ENCODE results near the gene PSD4.

GRCh38 chr2:113252047-113252590 is 78.3 kb downstream of the PSD4 start:
- TF ChIP-seq NFRKB (IDR thresholded peaks at IDR 0.05): no peak
- TF ChIP-seq L3MBTL2 (conservative IDR thresholded peaks at IDR 0.05): no peak
- TF ChIP-seq FOXM1 (IDR thresholded peaks at IDR 0.05; ENCODE audit: borderline replicate concordance): no peak
- TF ChIP-seq PKNOX1 (IDR thresholded peaks at IDR 0.05): no peak
- TF ChIP-seq SP1 (IDR thresholded peaks at IDR 0.05): no peak
- no peak for TF ChIP-seq BHLHE40 (IDR thresholded peaks at IDR 0.05; ENCODE audit: borderline replicate concordance)
- TF ChIP-seq LEF1 (IDR thresholded peaks at IDR 0.05; ENCODE audit: borderline replicate concordance): no peak
- no peak for TF ChIP-seq TARDBP (IDR thresholded peaks at IDR 0.05)
- TF ChIP-seq FOXA1 (IDR thresholded peaks at IDR 0.05): no peak
